H9 (cell line): Measurements from ENCODE around the gene CCDC110. TPM values are rescaled to one million over a fixed set of nuclear protein-coding genes. Genes with fewer than 3 reads are reported as not detected.

Experiments
- DNase-seq: peaks from one replicate; pipeline ENCODE4 v3.0.0-alpha.2; 2017
- H2AFZ ChIP-seq: one replicate; pipeline ENCODE4 v1.6.1; 2013; ENCODE audit warnings: mild to moderate bottlenecking, low read length, control low read depth, moderate library complexity
- H2AK5ac ChIP-seq: 2 replicates; pipeline ENCODE4 v1.6.1; 2013; ENCODE audit warnings: low read length, control low read depth, mixed read lengths; ENCODE audit not compliant: insufficient read length
- H2BK120ac ChIP-seq: one replicate; pipeline ENCODE4 v1.6.1; 2013; ENCODE audit warnings: low read depth, mild to moderate bottlenecking, low read length, control low read depth, inconsistent platforms; ENCODE audit not compliant: poor library complexity, severe bottlenecking
- H2BK12ac ChIP-seq: 2 replicates; pipeline ENCODE4 v1.6.1; 2013; ENCODE audit warnings: low read length, control low read depth, mixed read lengths, low read depth; ENCODE audit not compliant: insufficient read length
- H2BK15ac ChIP-seq: 2 replicates; pipeline ENCODE4 v1.6.1; 2013; ENCODE audit warnings: low read depth, low read length, control low read depth
- H2BK20ac ChIP-seq: one replicate; pipeline ENCODE4 v1.6.1; 2013; ENCODE audit warnings: low read depth, mild to moderate bottlenecking, low read length, control low read depth, inconsistent platforms; ENCODE audit not compliant: poor library complexity, severe bottlenecking
- H2BK5ac ChIP-seq: 2 replicates; pipeline ENCODE4 v1.6.1; 2013; ENCODE audit warnings: low read length, control low read depth, mixed read lengths; ENCODE audit not compliant: insufficient read length
- H3K14ac ChIP-seq: 2 replicates; pipeline ENCODE4 v1.6.1; 2013; ENCODE audit warnings: low read length, control low read depth; ENCODE audit not compliant: insufficient read depth
- H3K18ac ChIP-seq: 2 replicates; pipeline ENCODE4 v1.6.1; 2013; ENCODE audit warnings: low read depth, mild to moderate bottlenecking, mixed read lengths, low read length, control low read depth; ENCODE audit not compliant: insufficient read length
- H3K23ac ChIP-seq: 2 replicates; pipeline ENCODE4 v1.6.1; 2013; ENCODE audit warnings: low read length, control low read depth, mixed read lengths, low read depth; ENCODE audit not compliant: insufficient read length
- H3K23me2 ChIP-seq: 2 replicates; pipeline ENCODE4 v1.6.1; 2013; ENCODE audit warnings: low read depth, mild to moderate bottlenecking, mixed read lengths, low read length, control low read depth; ENCODE audit not compliant: insufficient read length, poor library complexity, severe bottlenecking
- H3K27ac ChIP-seq: 2 replicates; pipeline ENCODE4 v1.5.1; 2013; ENCODE audit warnings: low read length, control low read depth, mixed read lengths, low read depth; ENCODE audit not compliant: insufficient read length
- H3K27me3 ChIP-seq: 2 replicates; pipeline ENCODE4 v1.6.1; 2013; ENCODE audit warnings: low read length, control low read depth, inconsistent platforms; ENCODE audit not compliant: insufficient read depth
- H3K4ac ChIP-seq: 2 replicates; pipeline ENCODE4 v1.6.1; 2013; ENCODE audit warnings: low read depth, mild to moderate bottlenecking, control low read depth, inconsistent platforms, low read length, moderate library complexity
- H3K4me1 ChIP-seq: 2 replicates; pipeline ENCODE4 v1.6.1; 2013; ENCODE audit warnings: low read length, control low read depth, inconsistent platforms; ENCODE audit not compliant: insufficient read depth
- H3K4me2 ChIP-seq: 2 replicates; pipeline ENCODE4 v1.6.1; 2013; ENCODE audit warnings: low read length, control low read depth, mixed read lengths; ENCODE audit not compliant: insufficient read length, insufficient read depth
- H3K56ac ChIP-seq: 2 replicates; pipeline ENCODE4 v1.6.1; 2013; ENCODE audit warnings: low read depth, mild to moderate bottlenecking, mixed read lengths, low read length, control low read depth; ENCODE audit not compliant: insufficient read length
- H3K79me1 ChIP-seq: 2 replicates; pipeline ENCODE4 v1.6.1; 2013; ENCODE audit warnings: low read depth, mild to moderate bottlenecking, moderate library complexity, low read length, control low read depth, inconsistent platforms; ENCODE audit not compliant: insufficient read depth, poor library complexity, severe bottlenecking
- H3K79me2 ChIP-seq: 2 replicates; pipeline ENCODE4 v1.6.1; 2013; ENCODE audit warnings: low read length, control low read depth, inconsistent platforms; ENCODE audit not compliant: insufficient read depth
- H3K9ac ChIP-seq: 2 replicates; pipeline ENCODE4 v1.6.1; 2013; ENCODE audit warnings: low read length, control low read depth, mixed read lengths; ENCODE audit not compliant: insufficient read length; ENCODE audit errors: extremely low read depth
- H3K9me3 ChIP-seq: one replicate; pipeline ENCODE4 v1.6.1; 2013; ENCODE audit warnings: low read depth, low read length, inconsistent platforms; ENCODE audit not compliant: control insufficient read depth
- H3T11ph ChIP-seq: one replicate; pipeline ENCODE4 v1.6.1; 2013; ENCODE audit warnings: mild to moderate bottlenecking, low read length, control low read depth, inconsistent platforms
- H4K20me1 ChIP-seq: one replicate; pipeline ENCODE4 v1.6.1; 2013; ENCODE audit not compliant: control insufficient read depth, insufficient read length, insufficient read depth
- H4K5ac ChIP-seq: 2 replicates; pipeline ENCODE4 v1.6.1; 2013; ENCODE audit warnings: low read depth, mild to moderate bottlenecking, mixed read lengths, low read length, control low read depth; ENCODE audit not compliant: insufficient read length
- H4K8ac ChIP-seq: replicated peaks from 2 replicates; pipeline ENCODE4 v1.6.1; 2013; ENCODE audit warnings: low read length, control low read depth, mixed read lengths, low read depth; ENCODE audit not compliant: insufficient read length
- H4K91ac ChIP-seq: 2 replicates; pipeline ENCODE4 v1.6.1; 2013; ENCODE audit warnings: low read depth, mild to moderate bottlenecking, moderate library complexity, mixed read lengths, low read length, control low read depth; ENCODE audit not compliant: insufficient read length
- H3K27ac Mint-ChIP-seq, 3 experiments: 2 replicates in 2 of 3; 3 replicates in 1 of 3; pipeline ENCODE4 v1.8.0; 2020 to 2021; ENCODE audit warnings: mixed read lengths in 3 of 3, mild to moderate bottlenecking in 1 of 3, moderate library complexity in 1 of 3
- H3K27me3 Mint-ChIP-seq: 2 replicates; pipeline ENCODE4 v1.8.0; 2021; ENCODE audit warnings: low read depth, mild to moderate bottlenecking, moderate library complexity, mixed read lengths
- H3K36me3 Mint-ChIP-seq, 3 experiments: 2 replicates in 2 of 3; 3 replicates in 1 of 3; pipeline ENCODE4 v1.8.0; 2020 to 2021; ENCODE audit warnings: low read depth in 3 of 3, mixed read lengths in 3 of 3; ENCODE audit not compliant: insufficient read depth in 1 of 3
- H3K4me1 Mint-ChIP-seq, 2 experiments: 2 replicates each; pipeline ENCODE4 v1.8.0; 2020; ENCODE audit warnings: mixed read lengths in 2 of 2
- H3K4me3 Mint-ChIP-seq, 2 experiments: 2 replicates in 1 of 2; 3 replicates in 1 of 2; pipeline ENCODE4 v1.8.0; 2020 to 2021; ENCODE audit warnings: mild to moderate bottlenecking in 2 of 2, mixed read lengths in 2 of 2, moderate library complexity in 1 of 2
- H3K9me3 Mint-ChIP-seq, 2 experiments: 2 replicates in 1 of 2; 3 replicates in 1 of 2; pipeline ENCODE4 v1.8.0; 2020; ENCODE audit warnings: mild to moderate bottlenecking in 2 of 2, mixed read lengths in 2 of 2, moderate library complexity in 1 of 2
- WGBS: extraction: QIAGEN DNeasy Blood & Tissue Kit; methylation state at CpG from one replicate; pipeline ENCODE4 v1.1.7; 2013; ENCODE audit warnings: missing lambda C conversion rate, low lambda C conversion rate, mixed read lengths; ENCODE audit not compliant: insufficient read length; ENCODE audit errors: extremely low coverage; 5-methylcytosine and 5-hydroxymethylcytosine counted together
- total RNA-seq: library from RNA; stranded (reverse); gene quantifications from 2 replicates; pipeline ENCODE4 v1.2.1, GENCODE V29; 2021
- TF ChIP-seq, protein P1 (sequence below): fragments of 200-600 bp; sonication (generic); conservative IDR thresholded peaks from 3 replicates; pipeline ENCODE4 v1.8.0; 2021; ENCODE audit warnings: antibody characterized with exemption, mild to moderate bottlenecking

The CCDC110 gene
- total RNA-seq, 1 experiment from 2014 or later: 2.3 TPM

- H4K91ac ChIP-seq: no peak within 1 kb of the TSS
- peak within 1 kb of the TSS; percentile 40 for H2BK120ac ChIP-seq
- H3T11ph ChIP-seq: no peak within 1 kb of the TSS
- TF ChIP-seq, protein P1, sequence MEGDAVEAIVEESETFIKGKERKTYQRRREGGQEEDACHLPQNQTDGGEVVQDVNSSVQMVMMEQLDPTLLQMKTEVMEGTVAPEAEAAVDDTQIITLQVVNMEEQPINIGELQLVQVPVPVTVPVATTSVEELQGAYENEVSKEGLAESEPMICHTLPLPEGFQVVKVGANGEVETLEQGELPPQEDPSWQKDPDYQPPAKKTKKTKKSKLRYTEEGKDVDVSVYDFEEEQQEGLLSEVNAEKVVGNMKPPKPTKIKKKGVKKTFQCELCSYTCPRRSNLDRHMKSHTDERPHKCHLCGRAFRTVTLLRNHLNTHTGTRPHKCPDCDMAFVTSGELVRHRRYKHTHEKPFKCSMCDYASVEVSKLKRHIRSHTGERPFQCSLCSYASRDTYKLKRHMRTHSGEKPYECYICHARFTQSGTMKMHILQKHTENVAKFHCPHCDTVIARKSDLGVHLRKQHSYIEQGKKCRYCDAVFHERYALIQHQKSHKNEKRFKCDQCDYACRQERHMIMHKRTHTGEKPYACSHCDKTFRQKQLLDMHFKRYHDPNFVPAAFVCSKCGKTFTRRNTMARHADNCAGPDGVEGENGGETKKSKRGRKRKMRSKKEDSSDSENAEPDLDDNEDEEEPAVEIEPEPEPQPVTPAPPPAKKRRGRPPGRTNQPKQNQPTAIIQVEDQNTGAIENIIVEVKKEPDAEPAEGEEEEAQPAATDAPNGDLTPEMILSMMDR: no peak
- Mint-ChIP-seq H3K27ac (peak within 1 kb of the TSS; percentile 99 to 100 (median 99)), H3K4me1 (peaks cover 7 to 9% of the 10 kb centered on the region in 2 experiments), H3K9me3 (no peaks in the 10 kb centered on the region; a peak in 1 of 5 replicates), H3K4me3 (peak within 1 kb of the TSS; percentile 88 to 92), H3K27me3 (no peaks in the 10 kb centered on the region), H3K36me3 (peaks cover 3 to 12% (median 11%) of the 10 kb centered on the region in 3 experiments; a peak in 5 of 7 replicates)
- no peaks in the 10 kb centered on the region for H3K27me3 ChIP-seq
- no peak within 1 kb of the TSS for H2BK20ac ChIP-seq
- H4K20me1 ChIP-seq: no peaks in the 10 kb centered on the region
- WGBS: no CpG with 5 or more reads among the region's 66 CpGs
- H3K9ac ChIP-seq: peak within 1 kb of the TSS; percentile 94
- H2BK15ac ChIP-seq: no peak within 1 kb of the TSS
- peaks cover 5% of the 10 kb centered on the region for H3K23me2 ChIP-seq
- no peak within 1 kb of the TSS for H2BK12ac ChIP-seq
- no peak within 1 kb of the TSS for H2AK5ac ChIP-seq
- H3K4me2 ChIP-seq: peak within 1 kb of the TSS; percentile 52
- no peak within 1 kb of the TSS for H4K8ac ChIP-seq
- H3K23ac ChIP-seq: no peak within 1 kb of the TSS
- peaks cover 2% of the 10 kb centered on the region for H3K79me1 ChIP-seq
- H3K79me2 ChIP-seq: no peaks in the 10 kb centered on the region
- peak; percentile 88 for DNase-seq
- H3K56ac ChIP-seq: peak within 1 kb of the TSS; percentile 57
- no peak within 1 kb of the TSS for H2AFZ ChIP-seq
- no peaks in the 10 kb centered on the region for H3K9me3 ChIP-seq
- H3K18ac ChIP-seq: peak within 1 kb of the TSS; percentile 99
- no peaks in the 10 kb centered on the region; the same call in 1 of the 2 replicates for H3K4me1 ChIP-seq
- peak within 1 kb of the TSS; percentile 23 for H4K5ac ChIP-seq
- H2BK5ac ChIP-seq: peak within 1 kb of the TSS; percentile 32
- peak within 1 kb of the TSS; percentile 99 for H3K14ac ChIP-seq
- no peak within 1 kb of the TSS for H3K27ac ChIP-seq
- H3K4ac ChIP-seq: no peak within 1 kb of the TSS; the same call in 1 of the 2 replicates
These were observed 45.7 kb downstream of the CCDC110 start, which contains the start of gene UFSP2 for GRCh38 chr4:185425647-185426352. Gene UFSP2 (minus strand): TSS chr4:185425964. CDS start chr4:185425868, 96 bp downstream.
